ENCODE results near the gene ETV6. TPM values are rescaled to one million over a fixed set of nuclear protein-coding genes. Genes with fewer than 3 reads are reported as not detected.

Gene ETV6
- total RNA-seq, 2 experiments from 2014 or later: 17.1 to 19.3 TPM

- Histone ChIP-seq H4K20me1 (ENCODE audit: insufficient read depth, low read length) (no peaks in the 10 kb centered on the region), H3K36me3 (ENCODE audit: insufficient read depth, low read length) (no peaks in the 10 kb centered on the region), H2AFZ (ENCODE audit: low read length) (peak overlapping the region; percentile 60; the same call in 1 of the 2 replicates), H3K9me2 (ENCODE audit: insufficient read depth, low read length) (no peaks in the 10 kb centered on the region), H3K9me3 (ENCODE audit: low read length) (no peaks in the 10 kb centered on the region), H3K4me2 (ENCODE audit: low read length) (peak overlapping the region; percentile 69), H3K27ac (ENCODE audit: low read depth, low read length, poor library complexity, severe bottlenecking) (peak overlapping the region; percentile 78), H3K4me1 (ENCODE audit: insufficient read depth, low read length, poor library complexity, severe bottlenecking) (peaks cover 64% of the 10 kb centered on the region), H3K4me3 (ENCODE audit: low read depth, low read length, poor library complexity, severe bottlenecking) (peak overlapping the region; percentile 54), H3K79me2 (ENCODE audit: insufficient read depth, low read depth, low read length) (peaks cover 6% of the 10 kb centered on the region; the same call in 1 of the 2 replicates)
- peak; percentile 73 for DNase-seq (ENCODE audit: low spot score)
- CTCF ChIA-PET (ENCODE audit: unreplicated experiment): no interaction called here
- TF ChIP-seq EZH2phosphoT487 (IDR thresholded peaks at IDR 0.05; ENCODE audit: borderline replicate concordance, low read depth, low read length) (no peak), CTCF (conservative IDR thresholded peaks at IDR 0.05; ENCODE audit: low read length) (peak; percentile 54)
- intact Hi-C loops (cut with micrococcal nuclease; ENCODE audit: unreplicated experiment): loop anchor here (5.0 kb wide), 1 partner anchor 81 kb away; no protein-coding TSS in a partner anchor
- no TSS peak for BruUV-seq (replicated peaks)
- POLR2A ChIA-PET: interaction anchor here (0.5 to 1.8 kb wide), 11 partner anchors 8 to 682 kb away, joined by 3 to 7 read pairs (median 4); no protein-coding TSS in a partner anchor
Observed at GRCh38 chr12:11812586-11813437, 163.3 kb downstream of the ETV6 start.

DNA sequence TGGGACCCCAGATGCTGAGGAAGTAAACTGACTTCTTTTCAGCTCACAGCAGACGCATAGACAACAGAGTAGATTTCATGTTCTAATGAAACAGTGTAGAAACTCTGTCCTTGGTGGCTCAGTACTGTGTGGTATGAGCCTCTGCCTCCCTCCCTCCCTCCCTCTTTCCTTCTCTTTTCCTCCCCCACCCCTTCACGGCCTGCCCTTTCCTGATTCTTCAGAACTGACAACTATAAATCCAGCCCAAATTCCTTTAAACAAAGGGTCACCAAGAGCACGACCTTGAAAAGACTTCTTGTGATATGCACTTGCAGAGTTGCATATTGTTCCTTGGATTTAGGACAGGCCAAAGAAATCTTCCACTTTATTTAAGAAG, 164.0 kb downstream of the ETV6 start:
- Histone ChIP-seq H2AFZ (ENCODE audit: low read length) (peak overlapping the region; percentile 60; the same call in 1 of the 2 replicates), H3K36me3 (ENCODE audit: insufficient read depth, low read length) (no peaks in the 10 kb centered on the region), H3K79me2 (ENCODE audit: insufficient read depth, low read depth, low read length) (peaks cover 6% of the 10 kb centered on the region; the same call in 1 of the 2 replicates), H3K27ac (ENCODE audit: low read depth, low read length, poor library complexity, severe bottlenecking) (peak overlapping the region; percentile 78), H3K4me3 (ENCODE audit: low read depth, low read length, poor library complexity, severe bottlenecking) (peak overlapping the region; percentile 54), H3K4me2 (ENCODE audit: low read length) (peak overlapping the region; percentile 69), H3K4me1 (ENCODE audit: insufficient read depth, low read length, poor library complexity, severe bottlenecking) (peaks cover 63% of the 10 kb centered on the region), H4K20me1 (ENCODE audit: insufficient read depth, low read length) (no peaks in the 10 kb centered on the region), H3K9me2 (ENCODE audit: insufficient read depth, low read length) (no peaks in the 10 kb centered on the region), H3K9me3 (ENCODE audit: low read length) (no peaks in the 10 kb centered on the region)
- intact Hi-C loops (cut with micrococcal nuclease; ENCODE audit: unreplicated experiment): loop anchor here (5.0 kb wide), 1 partner anchor 81 kb away; no protein-coding TSS in a partner anchor
- CTCF ChIA-PET (ENCODE audit: unreplicated experiment): no interaction called here
- no peak for DNase-seq (ENCODE audit: low spot score)
- POLR2A ChIA-PET: interaction anchor here (0.5 to 1.5 kb wide), 5 partner anchors 9 to 681 kb away, joined by 3 to 5 read pairs (median 3); no protein-coding TSS in a partner anchor
- no TSS peak for BruUV-seq (replicated peaks)
- TF ChIP-seq CTCF (conservative IDR thresholded peaks at IDR 0.05; ENCODE audit: low read length) (no peak), EZH2phosphoT487 (IDR thresholded peaks at IDR 0.05; ENCODE audit: borderline replicate concordance, low read depth, low read length) (no peak)
